NK-92 (cell line): ENCODE results near the gene APBB2.
"Not testable (repeated sequence)": the region's sequence is repeated elsewhere in the genome, so short reads cannot be mapped to it uniquely, and the experiment has no call there.

ENCODE experiments used
- DNase-seq: peaks from one replicate; lab custom pipeline; 2025; ENCODE audit not compliant: unreplicated experiment; lab: John Stamatoyannopoulos, UW

Gene APBB2

GRCh38 chr4:40952672-40953071, 261.7 kb downstream of the APBB2 start:
- DNase-seq = no peak

DNA sequence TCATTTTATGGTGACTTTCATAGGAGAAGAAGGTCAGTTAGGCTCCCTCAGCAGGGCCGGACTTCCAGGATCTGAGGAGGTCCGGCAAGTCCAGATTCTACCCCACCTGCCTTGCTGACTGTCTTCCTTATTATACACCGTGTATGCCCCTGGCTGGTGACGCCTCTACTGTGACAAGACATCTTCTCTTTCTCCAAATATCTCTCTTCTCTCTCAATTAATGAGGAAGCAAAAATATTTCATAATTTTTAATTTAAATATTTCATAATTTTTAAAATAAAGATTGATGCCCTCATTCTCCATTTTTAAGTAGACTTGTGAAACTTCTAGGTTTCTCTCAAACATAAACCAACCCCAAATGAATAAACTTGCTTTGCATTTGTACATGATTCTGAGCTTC, 262.1 kb downstream of the APBB2 start:
- DNase-seq = no peak

DNA sequence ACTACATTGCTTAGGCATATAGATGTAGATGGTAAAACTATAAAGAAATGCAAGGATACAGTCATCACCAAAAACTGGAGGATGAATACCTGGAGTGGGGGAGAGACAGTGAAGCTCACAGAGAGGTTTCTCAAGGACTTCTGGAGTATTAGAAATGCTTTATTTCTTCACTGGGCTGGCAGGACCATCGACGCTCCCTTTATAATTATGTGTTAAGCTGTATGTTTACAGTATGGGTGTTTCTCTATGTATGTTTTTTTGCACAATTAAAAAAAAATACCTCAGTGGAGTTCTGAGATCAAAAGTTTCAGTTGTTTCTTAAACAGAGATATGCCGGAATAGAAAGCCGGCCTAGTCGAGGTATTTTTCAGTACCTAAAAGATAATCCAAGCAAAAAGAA, 263.3 kb downstream of the APBB2 start:
- no peak for DNase-seq

- no peak for DNase-seq
Measured at GRCh38 chr4:40949358-40950100, 264.8 kb downstream of the APBB2 start.

DNA sequence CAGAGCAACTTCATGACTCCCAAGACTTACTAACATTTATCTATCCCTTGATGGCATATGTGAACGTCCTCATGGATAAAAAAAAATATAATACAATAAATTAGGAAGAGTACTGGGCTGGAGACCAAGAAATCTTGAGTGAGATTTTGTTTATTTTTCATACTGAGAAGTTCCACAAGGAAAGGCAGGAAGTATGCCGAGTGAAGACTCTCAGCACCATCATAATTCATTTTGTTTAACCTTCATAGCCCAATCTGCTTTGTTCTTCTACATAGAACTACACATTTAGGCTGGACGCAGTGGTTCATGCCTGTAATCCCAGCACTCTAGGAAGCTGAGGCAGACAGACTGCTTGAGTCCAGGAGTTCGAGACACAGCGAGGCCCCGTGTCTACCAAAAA, 266.3 kb downstream of the APBB2 start:
- no peak for DNase-seq

DNA sequence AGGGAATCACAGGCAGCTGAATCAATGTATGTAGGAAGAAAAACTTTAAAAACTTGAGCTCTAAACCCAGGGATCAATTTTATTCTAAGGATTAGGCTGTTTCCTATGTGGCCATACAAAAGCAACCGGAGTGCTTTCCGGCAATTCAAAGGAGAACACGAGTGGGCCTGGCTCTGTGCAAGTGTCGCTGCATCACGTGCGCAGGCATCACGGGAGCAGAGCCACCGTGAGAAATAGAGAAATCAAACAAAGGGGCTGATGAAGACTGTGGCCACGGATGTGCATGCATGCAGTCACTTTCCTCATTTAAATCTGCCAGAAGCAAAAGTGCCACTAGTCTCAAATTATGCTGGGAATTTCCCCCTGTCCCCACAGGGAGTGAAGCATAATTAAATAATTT, 267.7 kb downstream of the APBB2 start:
- DNase-seq = no peak

DNA sequence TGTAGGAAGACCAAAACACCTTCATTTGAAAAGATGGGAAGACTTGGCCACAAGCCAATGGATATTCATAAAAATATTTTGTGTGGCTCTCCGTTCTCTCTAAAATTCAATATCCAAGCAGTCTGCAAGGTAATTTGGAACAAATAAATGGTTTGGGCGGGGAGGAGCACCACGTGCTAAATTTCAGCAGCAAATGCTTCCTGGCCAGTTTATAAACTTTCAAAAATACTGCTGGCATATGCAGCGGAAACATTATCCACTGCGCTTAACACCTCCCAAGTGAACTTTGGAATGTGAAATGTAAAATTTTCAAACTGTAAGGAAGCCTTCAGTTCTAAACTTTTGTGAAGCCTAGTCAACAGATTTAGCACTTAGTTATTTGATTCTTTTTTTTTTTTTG, 273.6 kb downstream of the APBB2 start:
- DNase-seq = no peak

- no peak for DNase-seq
Measured at GRCh38 chr4:40940317-40940741, 274.0 kb downstream of the APBB2 start.

DNA sequence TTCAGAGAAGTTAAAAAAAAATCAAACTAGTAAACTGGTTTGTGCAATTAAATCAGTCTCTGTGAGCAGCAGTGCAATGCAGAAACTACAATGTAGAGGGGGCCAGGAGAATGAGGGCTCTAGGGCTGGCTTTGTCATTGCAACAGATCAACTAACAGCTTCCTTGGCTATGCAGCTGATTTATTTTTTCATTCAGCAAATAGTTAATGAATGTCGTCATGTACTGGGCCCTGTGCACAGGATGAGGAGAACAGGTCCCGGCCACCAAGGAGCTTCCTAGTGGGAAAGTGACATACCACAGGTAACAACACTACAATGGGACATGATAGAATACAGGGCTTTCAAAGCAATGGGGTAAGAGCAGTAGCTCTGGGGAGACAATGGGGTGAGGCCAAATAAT, 274.5 kb downstream of the APBB2 start:
- DNase-seq = no peak

GRCh38 chr4:40938337-40938736, 276.0 kb downstream of the APBB2 start:
- DNase-seq = no peak

- DNase-seq = no peak
Measured at GRCh38 chr4:40937140-40937725, 277.1 kb downstream of the APBB2 start.

- no peak for DNase-seq
Measured at GRCh38 chr4:40934676-40935075, 279.7 kb downstream of the APBB2 start.

- no peak for DNase-seq
Measured at GRCh38 chr4:40933272-40934053, 280.9 kb downstream of the APBB2 start.

- no peak for DNase-seq
Measured at GRCh38 chr4:40931841-40932240, 282.5 kb downstream of the APBB2 start.

- DNase-seq = no peak
Measured at GRCh38 chr4:40931238-40931637, 283.1 kb downstream of the APBB2 start.

DNA sequence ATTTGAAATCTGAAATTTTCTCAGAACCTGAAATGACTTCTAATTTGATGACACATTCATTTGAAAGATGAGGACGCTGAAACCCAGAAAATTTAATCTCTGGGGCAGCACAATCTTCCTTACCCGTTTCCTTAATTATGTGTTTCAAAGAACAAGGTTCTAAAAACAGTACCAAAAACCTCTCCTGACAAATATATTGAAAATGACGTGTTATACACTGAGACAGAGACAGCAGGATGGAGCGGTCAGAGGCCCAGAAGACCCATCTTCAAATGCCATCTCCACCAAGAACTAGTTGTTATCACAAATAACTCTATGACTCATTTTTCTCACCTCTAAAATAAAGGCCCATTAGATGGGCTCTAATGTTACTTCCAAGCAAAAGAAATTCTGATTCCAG, 287.3 kb downstream of the APBB2 start:
- no peak for DNase-seq

DNA sequence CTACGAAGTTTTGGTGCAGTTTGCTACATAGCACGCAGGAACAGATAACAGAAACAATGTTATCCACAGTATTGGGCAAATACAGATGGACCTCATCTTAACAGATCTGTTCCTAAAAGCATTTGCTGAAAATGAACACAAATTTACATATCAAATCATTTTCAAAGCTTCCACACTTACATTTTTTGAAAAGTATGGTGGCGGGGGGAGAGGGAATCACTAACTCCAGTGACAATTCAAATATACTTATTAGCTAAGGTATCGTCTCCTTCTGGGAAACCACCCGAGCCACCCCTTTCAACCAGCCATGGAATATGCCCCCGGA, 289.6 kb downstream of the APBB2 start:
- no peak for DNase-seq

- DNase-seq = no peak
Measured at GRCh38 chr4:40924096-40924792, 290.1 kb downstream of the APBB2 start.

DNA sequence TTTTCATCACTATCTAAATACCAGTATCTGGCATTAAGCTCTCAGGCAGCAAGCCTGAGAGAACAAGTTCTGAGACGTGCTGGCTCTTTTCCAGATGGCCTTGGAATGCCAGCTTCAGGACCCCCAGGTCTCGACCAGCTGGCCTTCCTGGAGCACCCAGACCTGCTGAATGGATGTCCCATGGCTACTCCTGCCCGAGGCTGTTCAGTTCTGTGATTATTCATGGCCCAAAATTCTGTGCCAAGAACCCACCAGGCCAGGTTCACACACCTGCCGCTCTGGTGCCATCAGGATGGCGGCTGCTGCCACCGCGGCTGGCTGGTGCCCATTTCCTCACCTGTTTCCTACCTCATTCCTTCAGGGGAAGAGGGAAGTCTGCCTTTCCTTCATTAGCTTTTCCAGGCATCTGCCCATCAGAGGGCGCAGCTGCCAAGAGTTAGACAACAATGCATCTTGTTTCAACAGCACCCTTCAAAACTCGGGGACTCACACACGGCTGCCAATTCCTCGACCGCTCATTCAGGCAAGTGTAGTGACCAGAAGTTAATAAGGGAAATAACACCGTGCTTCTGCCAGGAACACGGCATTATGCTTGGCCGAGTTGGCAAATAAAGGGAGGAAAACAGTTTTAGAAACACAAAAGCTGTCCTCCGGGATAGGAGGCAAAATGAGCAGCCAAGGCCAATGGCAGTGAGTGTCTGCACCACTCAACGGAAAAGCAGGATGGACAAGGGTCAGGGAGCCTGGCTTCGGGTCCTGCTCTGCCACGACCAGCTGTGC, 290.8 kb downstream of the APBB2 start:
- no peak for DNase-seq

- DNase-seq = not testable (repeated sequence)
Measured at GRCh38 chr4:40919976-40920375, 294.4 kb downstream of the APBB2 start.

DNA sequence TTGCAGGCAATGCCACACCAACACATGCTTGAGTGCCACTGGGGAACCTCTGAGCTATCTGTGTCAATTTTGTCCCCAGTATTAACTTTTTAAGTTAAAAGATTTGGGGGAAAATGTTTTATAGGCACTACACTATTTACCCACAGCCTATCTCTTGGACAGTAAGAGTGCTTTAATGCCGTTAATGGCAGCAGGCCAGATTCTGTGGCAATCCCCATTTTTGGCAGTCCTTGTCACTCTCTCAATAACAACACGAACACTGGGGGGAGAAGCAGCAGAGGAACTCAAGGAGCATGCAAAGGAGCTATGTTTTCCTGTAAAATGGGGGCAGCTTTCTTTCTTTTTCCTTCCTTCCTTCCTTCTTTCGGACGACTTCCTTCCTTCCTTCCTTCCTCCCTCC, 296.0 kb downstream of the APBB2 start:
- no peak for DNase-seq
